ENCODE results near the gene ELMO1. TPM values are rescaled to one million over a fixed set of nuclear protein-coding genes. Genes with fewer than 3 reads are reported as not detected.

Gene ELMO1
- total and polyA plus RNA-seq, 2 experiments from 2014 or later, result 19.7 to 28.7 TPM

GRCh38 chr7:37356911-37357636, 91.6 kb downstream of the ELMO1 start:
- H3K4me3 ChIP-seq, result no peak overlapping the region
- no peak for TF ChIP-seq EZH2 (IDR thresholded peaks at IDR 0.05; ENCODE audit: borderline replicate concordance)
- no peak for TF ChIP-seq EZH2phosphoT487 (IDR thresholded peaks at IDR 0.05; ENCODE audit: low read depth, severe bottlenecking, unreplicated experiment)
- TF ChIP-seq CTCF (IDR thresholded peaks at IDR 0.05; ENCODE audit: poor library complexity), result no peak
- no peak for DNase-seq (ENCODE audit: low spot score)
- 89% methylated on average over 3 of the region's 3 CpGs for WGBS (ENCODE audit: low lambda C conversion rate, missing lambda C conversion rate)
- no peaks in the 10 kb centered on the region for H3K27me3 ChIP-seq
- no peaks in the 10 kb centered on the region for H3K36me3 ChIP-seq (replicated peaks; ENCODE audit: insufficient read depth, low read depth)
- no peak overlapping the region for H2AFZ ChIP-seq
- H3K79me2 ChIP-seq, result peaks cover 3% of the 10 kb centered on the region
- no peak overlapping the region for H3K4me2 ChIP-seq
- peak overlapping the region; percentile 32 for H3K27ac ChIP-seq
- no peaks in the 10 kb centered on the region for H4K20me1 ChIP-seq (ENCODE audit: insufficient read depth, poor library complexity, severe bottlenecking)
- H3K9me2 ChIP-seq (replicated peaks; ENCODE audit: insufficient read depth), result no peaks in the 10 kb centered on the region
- no peaks in the 10 kb centered on the region for H3K9me3 ChIP-seq (ENCODE audit: low read depth)
- H3K4me1 ChIP-seq (ENCODE audit: insufficient read depth), result peaks cover 21% of the 10 kb centered on the region

GRCh38 chr7:37354656-37355131, 94.0 kb downstream of the ELMO1 start:
- WGBS (ENCODE audit: low lambda C conversion rate, missing lambda C conversion rate), result 53% methylated on average over 11 of the region's 11 CpGs
- Histone ChIP-seq H3K36me3 (replicated peaks; ENCODE audit: insufficient read depth, low read depth) (no peaks in the 10 kb centered on the region), H3K27me3 (no peaks in the 10 kb centered on the region), H3K4me1 (ENCODE audit: insufficient read depth) (peaks cover 21% of the 10 kb centered on the region), H3K9me3 (ENCODE audit: low read depth) (no peaks in the 10 kb centered on the region), H3K79me2 (peaks cover 3% of the 10 kb centered on the region), H3K9me2 (replicated peaks; ENCODE audit: insufficient read depth) (no peaks in the 10 kb centered on the region), H2AFZ (no peak overlapping the region), H3K4me3 (no peak overlapping the region), H3K27ac (peak overlapping the region; percentile 81), H4K20me1 (ENCODE audit: insufficient read depth, poor library complexity, severe bottlenecking) (no peaks in the 10 kb centered on the region), H3K4me2 (peak overlapping the region; percentile 36)
- peak; percentile 60 for DNase-seq (ENCODE audit: low spot score)
- no peak for TF ChIP-seq EZH2phosphoT487 (IDR thresholded peaks at IDR 0.05; ENCODE audit: low read depth, severe bottlenecking, unreplicated experiment)
- TF ChIP-seq EZH2 (IDR thresholded peaks at IDR 0.05; ENCODE audit: borderline replicate concordance), result no peak

GRCh38 chr7:37353949-37354655, 94.6 kb downstream of the ELMO1 start:
- H3K4me1 ChIP-seq (ENCODE audit: insufficient read depth), result peaks cover 21% of the 10 kb centered on the region
- H2AFZ ChIP-seq, result no peak overlapping the region
- H3K4me2 ChIP-seq, result peak overlapping the region; percentile 36
- H3K36me3 ChIP-seq (replicated peaks; ENCODE audit: insufficient read depth, low read depth), result no peaks in the 10 kb centered on the region
- no peak for DNase-seq (ENCODE audit: low spot score)
- TF ChIP-seq EZH2phosphoT487 (IDR thresholded peaks at IDR 0.05; ENCODE audit: low read depth, severe bottlenecking, unreplicated experiment) (no peak), EZH2 (IDR thresholded peaks at IDR 0.05; ENCODE audit: borderline replicate concordance) (no peak), CTCF (IDR thresholded peaks at IDR 0.05; ENCODE audit: poor library complexity) (no peak)
- H3K9me3 ChIP-seq (ENCODE audit: low read depth), result no peaks in the 10 kb centered on the region
- peak overlapping the region; percentile 81 for H3K27ac ChIP-seq
- H3K79me2 ChIP-seq, result peaks cover 2% of the 10 kb centered on the region
- 87% methylated on average over 5 of the region's 5 CpGs for WGBS (ENCODE audit: low lambda C conversion rate, missing lambda C conversion rate)
- H4K20me1 ChIP-seq (ENCODE audit: insufficient read depth, poor library complexity, severe bottlenecking), result no peaks in the 10 kb centered on the region
- no peaks in the 10 kb centered on the region for H3K27me3 ChIP-seq
- no peak overlapping the region for H3K4me3 ChIP-seq
- H3K9me2 ChIP-seq (replicated peaks; ENCODE audit: insufficient read depth), result no peaks in the 10 kb centered on the region

All from hepatocyte (in vitro differentiated cells).